Fibroblast of skin of left biceps (primary cell): ENCODE data around the gene METTL21C.

Source experiments
- DNase-seq, 2 experiments: peaks; one replicate each; pipeline ENCODE4 v3.0.0-alpha.2; 2013; ENCODE audit warnings: low read depth in 2 of 2

The METTL21C gene

DNA sequence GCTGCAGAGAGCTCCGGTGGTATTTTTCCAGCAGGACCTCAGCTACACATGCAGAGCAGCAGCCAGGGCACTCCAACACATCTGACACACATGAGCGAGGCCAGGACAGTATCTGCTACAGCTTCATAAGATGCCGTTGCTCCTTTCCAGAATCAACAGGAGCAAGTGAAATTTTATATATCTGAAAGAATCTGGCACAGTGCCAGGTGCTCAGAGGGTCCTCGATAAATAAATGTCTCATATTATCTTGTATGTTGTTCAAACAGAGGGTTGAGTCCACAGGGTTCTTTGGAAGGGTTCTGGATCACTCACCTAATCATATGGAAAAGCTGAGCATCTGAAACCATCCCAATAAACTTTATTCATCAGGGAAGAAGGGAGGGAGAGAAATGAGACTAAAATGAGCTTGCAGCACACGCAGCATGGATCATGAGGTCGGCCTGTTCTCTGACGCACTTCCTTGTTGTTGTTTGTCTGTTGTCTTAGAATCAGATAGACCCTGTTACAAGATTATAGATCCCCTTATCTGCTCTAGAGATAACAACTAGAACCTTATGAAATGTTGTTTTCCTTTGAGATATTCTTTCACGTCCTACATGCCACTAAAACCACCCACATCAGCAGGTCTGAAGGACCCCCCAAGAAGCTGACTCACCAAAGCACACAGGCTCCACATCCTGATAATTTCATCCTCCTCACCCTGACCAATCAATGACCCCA lies 3.2 kb upstream of the METTL21C start:
- DNase-seq: no peak

DNA sequence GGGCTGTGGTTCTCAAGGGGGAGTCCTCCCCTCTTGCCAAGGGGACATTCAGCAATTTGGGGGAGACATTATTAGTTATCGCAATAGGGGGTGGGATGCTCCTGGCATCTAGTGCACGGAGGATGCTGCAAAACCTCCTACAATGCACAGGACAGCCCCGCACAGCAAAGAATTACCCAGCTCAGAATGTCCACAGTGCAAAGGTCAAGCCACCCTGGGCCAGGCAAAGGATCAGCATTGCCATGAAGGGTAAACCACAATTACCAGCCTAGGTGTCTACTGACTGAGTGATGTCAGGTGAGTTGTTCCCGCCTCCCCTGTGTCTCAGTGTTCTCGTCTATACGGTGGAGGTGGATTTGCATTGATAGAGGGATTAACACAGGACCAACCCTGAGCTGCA lies 2.4 kb upstream of the METTL21C start:
- no peak for DNase-seq

DNA sequence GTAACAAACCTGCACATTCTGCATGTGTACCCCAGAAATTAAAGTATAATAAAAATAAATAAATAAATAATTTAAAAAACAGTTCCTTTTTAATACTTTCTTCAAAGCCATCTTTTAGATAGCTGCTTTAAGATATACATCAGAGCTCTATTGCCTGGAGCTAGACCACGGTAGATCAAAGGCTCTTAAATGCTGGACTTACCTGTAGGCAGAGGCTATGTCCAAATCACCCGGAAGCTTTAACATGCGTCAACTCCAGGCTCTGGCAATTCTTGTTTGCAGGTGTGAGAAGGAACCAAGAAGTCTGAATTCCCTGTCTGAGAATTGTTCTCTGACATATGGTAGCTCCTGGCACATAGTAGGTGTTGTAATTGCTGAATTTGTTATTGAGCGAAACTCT lies 1.6 kb upstream of the METTL21C start:
- no peak for DNase-seq

DNA sequence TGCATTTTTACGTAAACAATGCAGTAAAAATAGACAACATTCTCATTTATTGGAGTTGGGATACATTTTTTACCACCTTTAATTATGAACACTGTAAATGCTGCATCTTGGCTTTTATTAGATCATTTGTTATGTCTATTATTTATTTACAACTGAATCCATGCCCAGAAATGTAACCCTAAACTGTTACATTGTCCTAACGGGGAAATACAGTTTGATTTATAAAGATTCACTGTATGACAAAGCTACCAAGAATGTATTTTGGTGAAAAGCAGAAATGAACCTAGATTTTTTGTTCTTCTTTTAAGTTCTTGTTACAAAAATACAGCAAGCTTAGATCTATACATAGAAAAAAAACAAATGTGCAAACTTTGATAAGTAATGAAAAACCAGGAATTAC lies 1.1 kb downstream of the METTL21C start:
- no peak for DNase-seq

DNA sequence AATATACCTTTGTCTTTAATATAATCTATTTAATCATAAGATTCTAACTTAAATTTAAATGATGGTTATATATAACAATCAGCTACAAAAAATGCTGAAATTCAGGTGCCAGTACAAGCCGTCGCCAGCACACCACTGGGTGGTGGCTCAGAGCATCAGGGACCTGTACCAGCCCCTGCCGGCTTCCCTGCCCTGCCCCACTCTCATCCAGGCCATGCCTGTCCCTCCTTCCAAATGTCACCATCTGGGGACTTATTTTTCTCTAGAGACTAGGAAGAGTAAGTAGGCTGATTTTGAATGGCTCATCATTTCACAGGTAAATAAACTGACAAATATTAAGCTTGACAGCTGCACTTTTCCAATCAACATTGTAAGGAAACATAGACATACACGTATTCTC lies 1.6 kb downstream of the METTL21C start:
- no peak for DNase-seq

DNA sequence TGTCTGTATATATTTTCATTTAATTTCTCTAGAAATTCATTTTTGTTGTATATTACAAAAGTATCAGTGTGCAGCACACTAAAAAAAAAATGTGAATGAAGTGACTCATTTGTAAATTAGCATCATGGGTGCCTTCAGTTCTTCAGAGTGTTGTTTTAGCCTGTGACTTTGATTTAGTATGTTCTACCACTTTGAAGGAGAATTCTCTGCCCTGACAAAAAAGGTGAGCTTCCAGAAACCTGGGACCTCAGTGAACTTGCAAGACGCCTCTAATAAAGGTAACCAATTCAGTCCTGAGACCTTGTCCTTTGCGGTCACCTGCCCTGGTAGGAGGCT lies 2.4 kb downstream of the METTL21C start:
- no peak for DNase-seq

DNA sequence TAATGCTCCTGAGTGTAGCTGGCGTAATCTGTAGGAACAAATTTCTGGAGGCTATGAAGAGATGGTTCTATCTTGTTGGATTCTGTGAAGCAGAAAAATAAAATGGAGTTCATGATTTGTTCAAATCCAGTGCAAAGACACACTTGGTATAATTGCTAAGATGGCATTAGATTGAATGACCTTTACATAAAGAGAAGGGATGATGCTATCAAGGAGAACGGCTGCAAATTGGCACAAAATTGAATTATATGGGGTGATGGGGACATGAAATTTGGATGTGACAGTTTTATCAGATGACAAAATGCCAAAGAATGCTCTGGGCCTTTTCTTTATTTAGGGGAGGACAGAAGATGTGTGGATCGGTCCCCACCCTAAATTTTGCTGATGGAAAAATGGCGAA lies 4.0 kb downstream of the METTL21C start:
- no peak for DNase-seq

DNA sequence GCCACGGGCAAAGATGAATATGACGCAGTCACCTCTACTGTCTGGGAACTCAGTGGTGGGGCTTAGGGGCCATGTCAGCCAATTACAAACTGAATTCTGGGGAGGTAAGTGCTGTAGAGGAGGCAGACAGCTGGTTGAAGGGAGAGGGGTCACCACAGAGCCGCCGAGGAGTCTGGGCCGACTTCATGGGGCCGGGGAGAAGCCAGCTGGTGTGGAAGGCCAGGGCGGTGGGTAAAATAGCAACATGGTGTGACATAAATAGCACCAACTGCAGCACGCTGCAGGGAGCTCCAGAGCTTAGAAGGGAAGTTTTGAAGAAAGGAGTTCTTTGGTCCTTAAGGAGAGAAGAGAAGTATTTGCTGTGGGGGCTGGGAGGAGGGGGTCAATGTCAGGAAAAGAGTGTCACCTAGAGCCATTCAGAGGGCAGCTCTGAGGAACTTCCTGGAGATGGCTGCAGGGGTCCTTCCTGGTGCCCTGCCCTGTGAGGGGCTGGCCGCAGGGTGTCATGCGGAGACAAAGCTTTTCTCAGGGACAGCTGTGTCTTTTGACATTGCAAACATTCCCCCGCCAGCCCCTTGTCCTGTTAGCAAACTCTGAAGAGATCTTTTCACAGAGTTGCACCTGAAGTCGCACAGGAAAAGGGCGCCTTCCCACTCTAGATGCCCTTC lies 6.4 kb downstream of the METTL21C start:
- no peak for DNase-seq

DNA sequence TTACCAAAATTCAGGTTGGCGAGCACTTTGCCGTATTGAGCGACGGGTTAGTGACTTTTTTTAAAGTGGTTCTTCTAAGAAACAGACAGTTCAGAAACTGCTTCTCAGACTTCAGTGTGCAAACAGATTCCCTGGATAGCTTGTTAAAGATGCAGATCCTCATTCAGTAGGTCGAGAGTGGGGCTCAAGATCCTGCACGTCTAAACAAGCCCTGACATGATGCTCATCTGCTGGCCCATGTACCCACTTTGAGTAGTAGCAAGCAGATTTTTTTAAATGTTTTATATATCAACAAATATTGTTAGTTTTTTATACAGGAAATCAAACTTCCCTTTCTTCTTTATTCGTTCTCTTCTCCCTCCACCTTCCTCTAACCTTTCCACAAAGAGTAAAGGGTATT lies 7.3 kb downstream of the METTL21C start:
- DNase-seq: no peak

DNA sequence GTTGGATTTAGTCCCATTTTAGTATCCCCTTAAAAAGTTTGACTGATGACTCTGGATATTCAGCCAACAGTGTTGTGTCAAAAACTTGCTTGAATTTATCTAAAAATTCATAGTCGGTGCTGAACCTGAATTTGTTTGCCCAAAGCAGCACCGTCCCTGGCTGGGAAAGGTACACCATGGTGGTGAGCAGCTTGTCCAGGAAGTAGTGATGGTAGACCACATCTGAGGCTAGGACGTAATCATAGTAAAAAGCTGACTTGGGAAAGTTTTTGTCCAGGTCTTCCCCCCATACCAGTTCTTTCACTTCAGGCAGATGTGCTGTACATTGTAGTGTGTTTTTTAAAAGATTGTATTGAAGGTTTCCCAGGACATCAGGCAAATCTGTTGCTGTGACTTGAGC lies 8.8 kb downstream of the METTL21C start:
- DNase-seq: no peak

DNA sequence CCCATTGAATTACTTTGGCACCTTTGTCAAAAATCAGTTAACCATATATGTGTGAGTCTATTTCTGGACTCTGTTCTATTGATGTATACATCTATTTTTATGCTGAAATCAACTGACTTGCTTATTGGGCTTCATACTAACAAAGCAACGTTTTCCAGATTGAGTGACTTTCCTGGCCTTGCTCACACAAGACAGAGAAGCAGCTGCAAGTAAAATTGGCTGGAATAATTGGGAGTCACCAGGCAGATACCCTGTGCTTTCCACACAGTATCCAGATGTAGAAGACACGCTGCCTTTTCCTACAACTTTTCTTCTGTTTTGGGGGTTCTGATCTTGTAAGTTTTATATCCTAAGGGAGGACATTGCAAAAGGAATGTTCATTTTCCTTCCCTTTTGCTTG lies 11.2 kb downstream of the METTL21C start:
- DNase-seq: no peak

DNA sequence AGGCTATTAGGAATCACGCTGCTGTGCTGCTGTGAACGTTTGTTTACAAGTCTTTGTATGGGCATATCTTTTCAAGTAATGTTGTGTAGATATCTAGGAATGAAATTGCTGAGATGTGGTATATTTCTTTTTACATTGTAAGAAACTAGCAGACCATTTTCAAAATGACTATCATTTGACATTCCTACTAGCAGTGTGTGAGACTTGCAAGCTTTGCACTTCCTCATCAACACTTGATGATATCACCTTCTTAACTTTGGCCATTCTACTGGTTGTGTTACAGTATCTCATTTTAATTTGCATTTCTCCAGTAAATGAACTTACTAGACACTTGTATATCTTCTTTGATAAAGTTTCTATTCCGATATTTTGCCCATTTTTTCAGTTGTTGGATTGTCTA lies 12.1 kb downstream of the METTL21C start:
- no peak for DNase-seq

DNA sequence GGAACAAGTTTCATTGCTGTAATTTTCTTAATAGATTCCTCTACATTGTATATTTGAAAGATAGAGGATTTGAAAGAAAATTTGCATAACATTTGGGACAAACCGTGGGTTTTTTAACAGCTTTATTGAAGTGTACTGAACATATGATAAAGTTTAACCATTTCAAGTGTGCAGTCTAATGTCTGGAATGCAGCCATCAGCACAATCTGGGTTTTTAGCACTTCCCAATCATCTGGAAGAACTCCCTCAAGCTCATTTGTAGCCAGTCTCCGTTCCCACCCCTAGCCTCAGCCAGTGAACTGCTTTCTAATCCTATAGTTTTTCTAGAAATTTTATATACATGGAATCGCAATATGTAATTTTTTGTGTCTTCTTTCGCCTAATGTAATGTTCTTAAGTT lies 12.6 kb downstream of the METTL21C start:
- DNase-seq: no peak

DNA sequence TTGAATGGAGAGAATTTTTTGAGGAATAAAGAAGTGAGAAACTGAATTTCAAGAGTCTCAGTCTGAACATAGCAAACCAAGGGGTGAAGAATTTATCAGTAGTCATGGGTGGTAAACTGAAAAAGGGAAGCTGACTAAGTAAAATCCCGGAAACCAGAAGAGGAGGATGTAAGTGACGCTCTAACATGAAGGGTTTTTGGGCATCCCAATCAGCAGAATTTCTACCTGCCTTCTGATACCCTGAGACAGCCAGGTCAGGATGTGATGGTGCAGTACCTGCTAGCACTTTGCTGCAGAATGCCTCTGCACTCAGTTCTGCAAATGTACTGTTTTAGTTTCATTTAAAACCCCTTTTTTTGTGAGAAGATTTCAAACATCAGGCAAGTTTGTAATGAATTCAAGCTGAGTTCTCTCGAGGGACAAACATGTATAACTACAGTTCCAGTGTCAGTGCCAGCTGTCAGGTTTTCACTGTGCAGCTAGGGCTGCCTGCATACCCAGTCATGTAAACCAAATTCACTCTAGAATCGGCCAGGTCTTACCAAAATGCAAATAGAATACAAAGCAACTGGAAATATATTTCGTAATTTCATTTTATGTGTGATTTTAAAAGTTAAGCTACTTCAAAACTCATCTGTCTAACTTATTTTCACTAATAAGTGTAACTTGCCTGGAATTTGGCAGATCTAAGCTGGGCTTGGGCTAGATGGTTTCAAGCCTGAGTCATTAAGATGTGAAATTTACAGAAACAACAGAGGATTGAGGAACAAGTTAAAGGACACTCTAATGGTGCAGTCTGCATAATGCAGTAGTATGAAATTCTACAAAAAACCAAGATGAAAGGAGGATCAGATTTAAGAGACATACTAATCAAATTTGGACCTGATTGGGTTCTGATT lies 13.8 kb downstream of the METTL21C start:
- no peak for DNase-seq

DNA sequence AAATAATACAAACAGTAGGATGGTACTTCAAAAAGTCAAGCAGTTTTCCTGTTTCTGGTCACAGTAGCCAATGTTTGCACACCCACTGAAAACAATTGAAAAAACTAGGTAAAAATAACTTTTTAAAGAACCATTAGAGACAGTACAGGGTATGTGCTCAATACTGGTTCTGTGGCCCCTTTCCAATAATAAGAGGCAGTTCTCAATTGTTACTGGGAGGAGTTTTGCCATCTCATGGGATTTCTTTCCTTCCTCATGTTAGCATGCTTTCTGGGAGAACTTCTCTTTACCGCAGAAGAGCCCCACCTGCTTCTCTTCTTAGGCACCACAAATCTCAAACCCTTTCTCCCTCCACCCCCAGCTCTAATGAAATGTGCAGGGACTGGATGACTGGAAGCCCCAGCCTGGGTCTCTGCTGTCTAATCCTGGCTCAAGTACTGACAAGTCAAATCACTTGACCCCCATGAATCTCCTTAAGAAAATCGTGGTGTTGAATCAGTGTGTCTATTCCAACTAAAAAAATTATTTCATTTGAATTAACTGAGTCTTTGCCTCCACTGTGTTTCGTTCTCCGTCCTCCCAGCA lies 14.6 kb downstream of the METTL21C start:
- DNase-seq: no peak

DNA sequence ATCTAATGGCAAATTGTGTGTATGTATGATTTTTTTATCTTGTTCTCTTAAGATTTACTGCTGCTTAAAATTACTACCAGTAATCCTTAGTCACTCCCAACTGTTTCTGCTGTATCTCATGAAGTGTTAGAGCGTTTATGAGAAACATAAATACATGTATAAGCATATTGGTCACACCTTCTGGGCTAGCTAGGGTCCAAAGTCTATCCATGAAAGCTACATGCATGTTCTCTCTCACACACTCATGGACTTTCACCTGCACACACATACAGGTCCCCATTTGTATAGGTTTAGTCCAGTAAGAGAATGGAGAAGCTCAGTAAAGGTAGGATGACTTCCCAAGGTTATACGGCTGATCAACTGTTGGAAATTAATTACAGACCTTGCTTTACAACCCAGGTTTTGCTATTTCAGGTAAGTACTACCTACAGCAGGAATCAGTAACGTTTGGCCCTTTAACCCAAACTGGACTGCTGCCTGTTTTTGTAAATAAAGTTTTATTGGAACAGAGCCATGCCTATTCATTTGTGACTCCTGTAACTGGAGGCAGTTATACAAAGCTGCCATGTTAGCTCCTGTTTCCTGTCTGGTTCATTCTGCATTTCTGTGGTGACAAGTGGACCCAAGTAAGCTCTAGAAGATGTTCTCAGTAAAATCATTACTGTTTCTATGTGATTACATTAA lies 15.3 kb downstream of the METTL21C start:
- no peak for DNase-seq

DNA sequence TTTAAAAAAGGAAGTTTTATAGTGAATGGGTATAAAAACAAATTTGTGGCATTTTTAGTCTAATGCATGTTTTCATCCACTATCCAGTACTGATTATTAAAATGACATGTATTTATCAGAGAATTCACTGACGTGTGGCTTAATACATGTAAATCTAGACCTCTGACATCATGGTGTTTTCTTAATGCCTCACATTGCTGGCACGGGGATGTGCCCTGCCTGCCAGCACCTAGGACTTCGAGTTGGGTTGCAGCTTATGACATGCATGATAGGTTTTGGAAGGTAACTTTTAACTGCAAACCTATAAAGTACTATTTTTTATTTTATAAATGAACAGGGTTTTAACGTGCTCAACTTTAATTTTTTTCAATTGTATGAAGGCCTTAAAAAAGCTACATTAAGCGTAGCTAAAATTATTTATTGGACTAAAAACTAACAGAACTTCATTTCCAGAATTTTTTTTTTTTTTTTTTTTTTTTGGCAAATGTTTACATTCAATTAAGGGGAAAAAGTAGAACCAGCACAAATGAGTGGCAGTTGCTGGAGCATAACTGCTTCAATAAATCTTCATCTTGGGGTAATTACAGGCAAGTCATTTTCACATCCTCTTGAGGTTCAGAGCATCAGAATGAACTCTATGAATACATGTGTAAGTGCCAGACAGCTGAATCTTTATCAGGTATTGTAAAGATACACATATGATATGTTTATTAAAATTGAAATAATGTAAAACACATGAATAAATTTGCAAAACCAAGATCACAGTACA lies 16.3 kb downstream of the METTL21C start:
- no peak for DNase-seq

DNA sequence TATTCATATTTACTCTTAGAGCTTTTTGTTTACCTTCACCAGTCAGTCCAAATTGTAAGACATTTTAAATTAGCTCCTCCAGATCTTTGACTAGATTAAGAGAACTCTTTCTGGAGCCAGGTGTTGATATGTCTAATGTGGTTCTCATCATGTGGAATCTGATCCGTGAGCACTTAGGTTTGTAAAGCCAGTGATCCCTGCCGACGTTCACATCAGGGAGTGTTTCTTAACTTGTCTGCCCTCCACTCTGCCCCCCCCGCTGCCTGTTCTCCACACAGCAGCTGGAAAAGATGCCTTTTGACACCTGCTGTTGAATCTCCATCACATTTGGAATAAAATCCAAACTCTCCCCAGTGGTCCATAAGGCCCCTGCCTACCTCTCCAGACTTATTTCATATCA lies 17.7 kb downstream of the METTL21C start:
- no peak for DNase-seq

DNA sequence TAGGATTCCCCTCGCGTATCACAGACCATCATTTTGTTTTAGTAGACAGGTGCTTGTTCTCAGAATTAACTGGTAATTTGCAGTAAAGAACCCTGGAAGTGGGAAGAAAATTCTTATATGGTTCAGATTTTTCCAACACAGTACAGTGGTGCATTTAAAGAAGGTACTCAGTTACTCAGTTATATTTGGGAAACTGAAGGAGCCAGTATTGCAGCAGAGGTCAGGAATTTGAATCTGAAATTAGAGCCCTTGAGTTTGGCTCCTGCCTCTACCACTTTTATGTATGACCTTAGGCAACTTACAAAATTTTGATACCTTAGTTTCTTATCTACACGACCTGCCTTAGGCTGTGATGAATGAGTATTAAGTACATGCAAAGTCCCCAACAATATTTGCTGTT lies 19.7 kb downstream of the METTL21C start:
- DNase-seq: no peak

DNA sequence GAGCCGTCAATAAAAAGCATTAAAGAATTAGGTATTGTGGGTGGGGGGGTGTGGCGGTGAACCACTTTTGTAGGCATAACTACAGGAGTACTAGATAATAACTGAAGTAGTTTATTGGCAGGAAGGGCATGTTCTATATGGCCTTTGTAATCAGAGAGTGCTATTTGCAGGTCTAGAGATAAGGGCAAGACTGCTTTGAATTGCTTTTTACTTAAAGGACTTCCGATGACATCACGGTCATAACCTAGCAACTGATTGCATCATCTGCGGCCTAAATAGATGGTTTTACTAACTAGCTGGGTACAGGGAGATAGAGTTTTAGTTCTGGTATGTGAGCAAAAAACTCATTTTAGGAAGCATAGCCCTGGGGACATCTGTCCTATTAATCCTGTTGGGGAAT lies 24.7 kb downstream of the METTL21C start:
- DNase-seq: no peak

DNA sequence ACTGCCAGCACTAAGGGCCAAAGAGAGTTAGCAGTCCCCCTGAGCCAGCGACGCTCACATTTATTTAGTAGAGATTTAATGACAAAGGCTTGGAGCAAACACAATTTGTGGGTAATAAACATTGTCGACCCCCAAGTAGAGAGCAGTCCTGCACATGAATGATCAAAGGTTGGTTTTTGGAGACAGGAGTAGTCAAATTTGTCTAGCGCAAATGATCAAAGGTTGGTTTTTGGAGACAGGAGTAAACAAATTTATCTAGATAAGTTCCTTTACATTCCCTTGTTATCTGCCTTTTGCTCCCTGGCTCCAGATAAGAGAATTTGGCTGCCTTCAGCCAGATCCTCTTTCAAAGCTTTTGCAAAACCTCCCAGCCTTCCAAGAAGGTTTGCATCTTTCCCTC lies 26.9 kb downstream of the METTL21C start:
- no peak for DNase-seq
